ENCODE results near the gene HTR2C.

- TF ChIP-seq HNF4G (IDR thresholded peaks at IDR 0.05) (no peak), ATF3 (IDR thresholded peaks at IDR 0.05) (no peak), RAD21 (IDR thresholded peaks at IDR 0.05) (no peak), CTCF (IDR thresholded peaks at IDR 0.05; ENCODE audit: low read depth, low read length, missing input control) (no peak), JUND (IDR thresholded peaks at IDR 0.05) (no peak), YY1 (IDR thresholded peaks at IDR 0.05) (no peak), TAF1 (conservative IDR thresholded peaks at IDR 0.05) (no peak), MAX (IDR thresholded peaks at IDR 0.05) (no peak), FOXA1 (IDR thresholded peaks at IDR 0.05) (no peak), NR2F2 (IDR thresholded peaks at IDR 0.05) (no peak), ZBTB33 (IDR thresholded peaks at IDR 0.05) (no peak)
Measured at GRCh38 chrX:114841051-114841450, 257.2 kb downstream of the HTR2C start.

All from liver (tissue), 3 donors.